PC-3 (cell line): ENCODE results near the gene EIF3A. TPM values are rescaled to one million over a fixed set of nuclear protein-coding genes. Genes with fewer than 3 reads are reported as not detected.
"Not testable (repeated sequence)": the region's sequence is repeated elsewhere in the genome, so short reads cannot be mapped to it uniquely, and the experiment has no call there.

Experiments
- ATAC-seq: fragments of 200-7000 bp; cut with Tn5 transposase; 2 replicates; pipeline ENCODE4 v1.9.1; 2020; ENCODE audit warnings: mild to moderate bottlenecking, moderate library complexity
- BruUV-seq: library from RNA; stranded (reverse); fragments of 400-500 nt; replicated peaks from 2 replicates; lab custom pipeline; 2021; lab: Mats Ljungman, UMichigan
- CTCF ChIA-PET: fragments of 300-600 bp; sonication (Branson Sonifier 250); formaldehyde crosslinking; loops from one replicate; lab custom pipeline; 2022; ENCODE audit warnings: antibody characterized with exemption; lab: Charles Lee
- POLR2A ChIA-PET: fragments of 300-600 bp; sonication (Branson Sonifier 250); formaldehyde crosslinking; loops from one replicate; lab custom pipeline; 2022; ENCODE audit warnings: antibody characterized with exemption; ENCODE audit not compliant: unreplicated experiment; lab: Charles Lee
- DNase-seq: peaks from one replicate; pipeline ENCODE4 v3.0.0-alpha.2; 2015
- H2AFZ ChIP-seq: fragments of 300-600 bp; sonication (generic); 2 replicates; pipeline ENCODE4 v1.6.0; 2016; ENCODE audit warnings: antibody characterized with exemption, low read length
- H3F3A ChIP-seq: fragments of 300-600 bp; sonication (generic); one replicate; pipeline ENCODE4 v1.6.0; 2017; ENCODE audit warnings: antibody characterized with exemption, low read length, control low read depth, mild to moderate bottlenecking; ENCODE audit not compliant: unreplicated experiment
- H3K27ac ChIP-seq: fragments of 300-600 bp; sonication (generic); 2 replicates; pipeline ENCODE4 v1.5.1; 2016; ENCODE audit warnings: mild to moderate bottlenecking, low read length
- H3K27me3 ChIP-seq: fragments of 300-600 bp; sonication (generic); 2 replicates; pipeline ENCODE4 v1.6.1; 2016; ENCODE audit warnings: low read length, mixed read lengths
- H3K36me3 ChIP-seq: fragments of 300-600 bp; sonication (generic); 2 replicates; pipeline ENCODE4 v1.6.1; 2016; ENCODE audit warnings: low read depth, mixed run types, low read length, mixed read lengths
- H3K4me1 ChIP-seq: fragments of 300-600 bp; sonication (generic); 2 replicates; pipeline ENCODE4 v1.5.1; 2016; ENCODE audit warnings: low read length; ENCODE audit not compliant: insufficient read depth
- H3K4me2 ChIP-seq: fragments of 300-600 bp; sonication (generic); 2 replicates; pipeline ENCODE4 v1.6.0; 2016; ENCODE audit warnings: low read length
- H3K4me3 ChIP-seq: fragments of 300-600 bp; sonication (generic); 2 replicates; pipeline ENCODE4 v1.5.1; 2016; ENCODE audit warnings: mild to moderate bottlenecking, low read length, mixed read lengths
- H3K79me2 ChIP-seq: fragments of 300-600 bp; sonication (generic); 2 replicates; pipeline ENCODE4 v1.6.1; 2017; ENCODE audit warnings: low read length, mixed read lengths
- H3K9ac ChIP-seq: fragments of 300-600 bp; sonication (generic); 2 replicates; pipeline ENCODE4 v1.6.0; 2016; ENCODE audit warnings: mild to moderate bottlenecking, low read length
- H3K9me2 ChIP-seq: fragments of 300-600 bp; sonication (generic); replicated peaks from 2 replicates; pipeline ENCODE4 v1.6.1; 2016; ENCODE audit warnings: mixed run types, low read length, mixed read lengths
- H3K9me3 ChIP-seq: fragments of 300-600 bp; sonication (generic); 2 replicates; pipeline ENCODE4 v1.6.1; 2016; ENCODE audit warnings: low read length, mixed read lengths
- H4K20me1 ChIP-seq: fragments of 300-600 bp; sonication (generic); 2 replicates; pipeline ENCODE4 v1.6.1; 2016; ENCODE audit warnings: low read length, mixed read lengths
- CTCF ChIP-seq: fragments of 300-600 bp; sonication (generic); conservative IDR thresholded peaks from 2 replicates; pipeline ENCODE4 v1.5.1; 2017; ENCODE audit warnings: antibody characterized with exemption, low read depth, mild to moderate bottlenecking, low read length
- EZH2 ChIP-seq: fragments of 300-600 bp; sonication (generic); IDR thresholded peaks from one replicate; pipeline ENCODE4 v1.6.1; 2017; ENCODE audit warnings: antibody characterized with exemption, mild to moderate bottlenecking, low read length; ENCODE audit not compliant: unreplicated experiment
- EZH2phosphoT487 ChIP-seq: fragments of 300-600 bp; sonication (generic); IDR thresholded peaks from 2 replicates; pipeline ENCODE4 v1.6.1; 2018; ENCODE audit warnings: mild to moderate bottlenecking, antibody characterized with exemption, low read length, borderline replicate concordance
- intact Hi-C: fragments of 100-400 bp; cut with micrococcal nuclease; formaldehyde crosslinking; loops from 2 replicates; pipeline ENCODE4 v1.9.0; 2023
- total RNA-seq: library from RNA; depleted of rRNA; stranded (reverse); fragments of >200 nt; gene quantifications from 2 replicates; pipeline ENCODE4 v1.2.3, GENCODE V29; 2014

EIF3A gene
- total RNA-seq, 1 experiment from 2014 or later = 46.0 TPM

DNA sequence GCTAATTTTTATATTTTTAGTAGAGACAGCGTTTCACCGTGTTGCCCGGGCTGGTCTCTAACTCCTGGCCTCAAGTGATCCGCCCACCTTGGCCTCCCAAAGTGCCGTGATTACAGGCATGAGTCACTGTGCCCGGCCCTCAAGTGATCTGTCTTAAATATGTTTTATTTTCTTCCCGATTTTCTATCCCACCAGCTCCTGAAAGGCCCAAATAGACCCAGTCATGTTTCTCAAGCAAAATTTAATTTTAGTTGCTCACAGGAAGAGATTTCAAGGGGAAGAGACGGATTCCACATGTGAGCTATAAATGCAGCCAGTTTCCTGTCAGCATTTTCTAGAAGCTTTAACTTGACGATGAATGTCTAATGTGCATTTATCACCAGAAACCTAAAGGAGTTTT lies 35.3 kb upstream of the EIF3A start:
- CTCF ChIA-PET = no interaction called here
- H3K36me3 ChIP-seq = no peaks in the 10 kb centered on the region; the same call in 1 of the 2 replicates
- no peak overlapping the region for H3K4me3 ChIP-seq
- H3K27me3 ChIP-seq = no peaks in the 10 kb centered on the region
- H2AFZ ChIP-seq = no peak overlapping the region
- no peak overlapping the region for H3K27ac ChIP-seq
- no peaks in the 10 kb centered on the region for H3K9me3 ChIP-seq
- no peak overlapping the region for H3K9ac ChIP-seq
- H3K79me2 ChIP-seq = no peaks in the 10 kb centered on the region
- H3K4me2 ChIP-seq = no peak overlapping the region
- TF ChIP-seq EZH2phosphoT487 (no peak), EZH2 (no peak), CTCF (no peak)
- ATAC-seq (no peak), DNase-seq (no peak)
- H4K20me1 ChIP-seq = no peaks in the 10 kb centered on the region
- H3K9me2 ChIP-seq = no peaks in the 10 kb centered on the region
- no peaks in the 10 kb centered on the region for H3F3A ChIP-seq
- H3K4me1 ChIP-seq = peaks cover 5% of the 10 kb centered on the region; the same call in 1 of the 2 replicates
- BruUV-seq = no TSS peak
- intact Hi-C loops = no loop called here
- POLR2A ChIA-PET = no interaction called here

- Histone ChIP-seq H3K4me2 (no peak overlapping the region), H3K27me3 (no peaks in the 10 kb centered on the region), H4K20me1 (no peaks in the 10 kb centered on the region), H3K27ac (no peak overlapping the region), H3K9me3 (no peaks in the 10 kb centered on the region), H3K9me2 (no peaks in the 10 kb centered on the region), H3K36me3 (no peaks in the 10 kb centered on the region; the same call in 1 of the 2 replicates), H2AFZ (no peak overlapping the region), H3K4me1 (no peaks in the 10 kb centered on the region), H3K9ac (no peak overlapping the region), H3K4me3 (no peak overlapping the region), H3F3A (no peaks in the 10 kb centered on the region), H3K79me2 (no peaks in the 10 kb centered on the region)
- intact Hi-C loops = no loop called here
- TF ChIP-seq EZH2phosphoT487 (no peak), CTCF (no peak), EZH2 (no peak)
- ChIA-PET POLR2A (no interaction called here), CTCF (no interaction called here)
- no TSS peak for BruUV-seq
- peak; percentile 49 for ATAC-seq
- peak; percentile 54 for DNase-seq
These were observed 33.4 kb upstream of the EIF3A start for GRCh38 chr10:119113751-119114732.

DNA sequence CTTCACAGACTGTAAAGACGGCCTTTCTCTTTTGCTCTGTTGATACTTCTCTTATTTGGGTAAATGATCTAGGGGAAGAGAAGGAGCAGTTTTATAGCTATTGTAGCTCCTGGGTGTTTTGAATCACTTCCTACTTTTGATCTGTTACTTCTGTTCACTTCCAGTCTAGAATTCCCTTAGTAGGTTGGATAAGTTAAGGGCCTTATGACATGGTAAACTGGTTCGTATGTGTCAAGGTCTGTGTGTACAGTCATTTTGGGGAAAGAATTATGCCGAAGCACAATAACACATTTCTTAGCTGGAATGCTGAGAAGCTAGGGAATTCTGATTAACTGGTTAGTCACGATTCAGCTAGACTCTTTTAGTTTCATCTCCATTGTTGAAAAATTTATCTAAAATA lies 31.4 kb upstream of the EIF3A start:
- ATAC-seq = no peak
- Histone ChIP-seq H3K4me2 (no peak overlapping the region), H3K36me3 (no peaks in the 10 kb centered on the region; the same call in 1 of the 2 replicates), H3K9me3 (no peaks in the 10 kb centered on the region), H3K4me1 (no peaks in the 10 kb centered on the region), H3K79me2 (no peaks in the 10 kb centered on the region), H3K9ac (no peak overlapping the region), H2AFZ (no peak overlapping the region), H4K20me1 (no peaks in the 10 kb centered on the region), H3K27me3 (no peaks in the 10 kb centered on the region), H3F3A (no peaks in the 10 kb centered on the region), H3K4me3 (no peak overlapping the region), H3K27ac (no peak overlapping the region), H3K9me2 (no peaks in the 10 kb centered on the region)
- no TSS peak for BruUV-seq
- TF ChIP-seq EZH2phosphoT487 (no peak), CTCF (no peak), EZH2 (no peak)
- DNase-seq = no peak
- intact Hi-C loops = no loop called here
- ChIA-PET POLR2A (no interaction called here), CTCF (no interaction called here)

DNA sequence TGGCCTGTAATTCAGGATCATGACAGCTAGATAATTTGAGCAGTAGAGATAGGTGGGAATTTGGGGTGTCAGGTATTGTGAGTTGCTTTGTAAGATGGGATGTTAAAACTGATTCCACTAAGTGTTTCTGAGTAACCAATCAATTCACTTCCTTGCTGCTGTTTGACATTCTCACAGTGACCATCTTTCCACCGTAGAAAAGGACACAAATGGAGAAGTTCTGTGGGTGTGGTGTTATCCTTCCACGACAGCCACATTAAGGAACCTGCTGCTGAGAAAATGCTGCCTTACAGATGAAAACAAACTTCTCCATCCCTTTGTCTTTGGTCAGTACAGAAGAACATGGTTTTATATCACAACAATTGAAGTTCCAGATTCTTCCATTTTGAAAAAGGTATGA lies 27.2 kb upstream of the EIF3A start:
- H3K4me1 ChIP-seq, H3K9me2 ChIP-seq, H4K20me1 ChIP-seq, H3K9me3 ChIP-seq, H2AFZ ChIP-seq, H3K9ac ChIP-seq, H3K36me3 ChIP-seq, H3K27ac ChIP-seq, H3F3A ChIP-seq, POLR2A ChIA-PET, CTCF ChIA-PET, DNase-seq, H3K27me3 ChIP-seq, BruUV-seq, H3K4me2 ChIP-seq, intact Hi-C loops, ATAC-seq, H3K4me3 ChIP-seq: not testable (repeated sequence)
- H3K79me2 ChIP-seq = peaks cover 19% of the 10 kb centered on the region
